Adrenal gland (tissue), 12 donors: ENCODE measurements around the gene VHLL. TPM values are rescaled to one million over a fixed set of nuclear protein-coding genes. Genes with fewer than 3 reads are reported as not detected.

ENCODE experiments used
- DNase-seq, 7 donors: peaks; one replicate each; pipeline ENCODE4 v3.0.0-alpha.2; 2019 to 2020
- H3K27ac ChIP-seq, 5 donors: fragments of 200-600 bp; sonication (generic) in 4 of 5; 1 replicate in 3 of 5; 2 replicates in 2 of 5; pipeline versions ENCODE4 v1.5.1 to v1.8.0; 2016 to 2020; ENCODE audit warnings: mild to moderate bottlenecking in 1 of 5
- H3K27me3 ChIP-seq: fragments of 200-600 bp; 2 replicates; pipeline ENCODE4 v1.8.0; 2021
- H3K36me3 ChIP-seq, 2 donors: fragments of 200-600 bp; replicated peaks in 1 of 2; 1 replicate in 1 of 2; 2 replicates in 1 of 2; pipeline versions ENCODE4 v1.5.1 to v1.8.0; 2018 to 2022
- H3K4me1 ChIP-seq, 2 donors: fragments of 200-600 bp; replicated peaks in 1 of 2; 1 replicate in 1 of 2; 2 replicates in 1 of 2; pipeline versions ENCODE4 v1.5.1 to v1.8.0; 2018 to 2021
- H3K4me3 ChIP-seq, 4 donors: fragments of 200-600 bp; sonication (generic) in 3 of 4; one replicate each; pipeline ENCODE4 v1.5.1; 2016 to 2018
- H3K9me3 ChIP-seq, 3 donors: fragments of 200-600 bp; sonication (generic) in 1 of 3; replicated peaks in 1 of 3; 1 replicate in 2 of 3; 2 replicates in 1 of 3; pipeline versions ENCODE4 v1.5.1 to v1.8.0; 2016 to 2021
- POLR2A ChIP-seq, 2 donors: fragments of 450-650 bp; IDR thresholded peaks; one replicate each; pipeline ENCODE4 v1.6.1; 2017; ENCODE audit warnings: antibody characterized with exemption in 2 of 2, mild to moderate bottlenecking in 2 of 2, moderate library complexity in 1 of 2
- WGBS, 4 donors: extraction: QIAGEN DNeasy Blood & Tissue Kit in 2 of 4; methylation state at CpG; one replicate each; pipeline versions ENCODE4 v1.1.5 to v1.1.7; 2013 to 2017; 5-methylcytosine and 5-hydroxymethylcytosine counted together
- intact Hi-C, 2 donors: fragments of 100-400 bp; cut with DNase I; formaldehyde crosslinking; loops; one replicate each; pipeline versions ENCODE4 v1.14.1 to v1.15.0; 2022 to 2023
- polyA plus RNA-seq, 3 donors: library from polyadenylated mRNA; stranded (reverse); fragments of 200-250 nt in 2 of 3; fragments of 350-450 nt in 1 of 3; fragmentation: Illumina TruSeq in 1 of 3; extraction: RNeasy Lipid Tissue Mini Kit (QIAGEN cat#74804) in 1 of 3; gene quantifications; one replicate each; pipeline ENCODE4 v1.2.3, GENCODE V29; 2013 to 2014
- total RNA-seq, 9 donors: library from RNA; depleted of rRNA in 4 of 9; stranded (reverse); fragments of >200 nt in 4 of 9; fragments of 120-200 nt in 1 of 9; fragmentation: NEBNext Ultra II Directional in 1 of 9; extraction: Animal tissue kit (Norgen Biotek cat#: 25700) in 1 of 9; gene quantifications; one replicate each; pipeline versions ENCODE4 v1.1.0 to v1.2.4, GENCODE V29; 2013 to 2023
- TF ChIP-seq, protein P1 (sequence below), 6 experiments: fragments of 450-650 bp in 4 of 6; fragments of 200-600 bp in 2 of 6; sonication (generic) in 1 of 6; IDR thresholded peaks; 1 replicate in 5 of 6; 2 replicates in 1 of 6; pipeline versions ENCODE4 v1.5.1 to v1.8.0; 2016 to 2021; ENCODE audit warnings: antibody characterized with exemption in 6 of 6, mild to moderate bottlenecking in 2 of 6, moderate library complexity in 1 of 6
- donor health status: healthy with polysubstance abuse.
- donor health status: Bipolar disorder and iron deficiency.
- donor health status: DM: yes; HTN: yes; CAD: no.
- donor health status: DM: no; HTN: no; CAD: no.
- donor health status: DM: no; HTN: no; CAD: no.
- donor health status: DM: yes; HTN: yes; CAD: no.

The VHLL gene
- total and polyA plus RNA-seq, 12 donors: 0.39 to 0.72 (median 0.44) TPM; not detected in 9

GRCh38 chr1:156251527-156251926 is 47.6 kb downstream of the VHLL start:
- Histone ChIP-seq H3K27ac (peak overlapping the region in 1 of 5 donors; percentile 30), H3K4me1 (no peaks in the 10 kb centered on the region), H3K9me3 (no peaks in the 10 kb centered on the region), H3K27me3 (no peaks in the 10 kb centered on the region), H3K4me3 (no peak overlapping the region), H3K36me3 (peaks cover 0 to 72% of the 10 kb centered on the region in 2 donors)
- 46 to 100% (median 62%) methylated on average over 1 to 3 of the region's 3 CpGs for WGBS, 4 donors
- intact Hi-C loops: no loop called here
- no peak for TF ChIP-seq POLR2A (IDR thresholded peaks at IDR 0.05)
- TF ChIP-seq, protein P1, sequence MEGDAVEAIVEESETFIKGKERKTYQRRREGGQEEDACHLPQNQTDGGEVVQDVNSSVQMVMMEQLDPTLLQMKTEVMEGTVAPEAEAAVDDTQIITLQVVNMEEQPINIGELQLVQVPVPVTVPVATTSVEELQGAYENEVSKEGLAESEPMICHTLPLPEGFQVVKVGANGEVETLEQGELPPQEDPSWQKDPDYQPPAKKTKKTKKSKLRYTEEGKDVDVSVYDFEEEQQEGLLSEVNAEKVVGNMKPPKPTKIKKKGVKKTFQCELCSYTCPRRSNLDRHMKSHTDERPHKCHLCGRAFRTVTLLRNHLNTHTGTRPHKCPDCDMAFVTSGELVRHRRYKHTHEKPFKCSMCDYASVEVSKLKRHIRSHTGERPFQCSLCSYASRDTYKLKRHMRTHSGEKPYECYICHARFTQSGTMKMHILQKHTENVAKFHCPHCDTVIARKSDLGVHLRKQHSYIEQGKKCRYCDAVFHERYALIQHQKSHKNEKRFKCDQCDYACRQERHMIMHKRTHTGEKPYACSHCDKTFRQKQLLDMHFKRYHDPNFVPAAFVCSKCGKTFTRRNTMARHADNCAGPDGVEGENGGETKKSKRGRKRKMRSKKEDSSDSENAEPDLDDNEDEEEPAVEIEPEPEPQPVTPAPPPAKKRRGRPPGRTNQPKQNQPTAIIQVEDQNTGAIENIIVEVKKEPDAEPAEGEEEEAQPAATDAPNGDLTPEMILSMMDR (IDR thresholded peaks at IDR 0.05): no peak
- no peak for DNase-seq

DNA sequence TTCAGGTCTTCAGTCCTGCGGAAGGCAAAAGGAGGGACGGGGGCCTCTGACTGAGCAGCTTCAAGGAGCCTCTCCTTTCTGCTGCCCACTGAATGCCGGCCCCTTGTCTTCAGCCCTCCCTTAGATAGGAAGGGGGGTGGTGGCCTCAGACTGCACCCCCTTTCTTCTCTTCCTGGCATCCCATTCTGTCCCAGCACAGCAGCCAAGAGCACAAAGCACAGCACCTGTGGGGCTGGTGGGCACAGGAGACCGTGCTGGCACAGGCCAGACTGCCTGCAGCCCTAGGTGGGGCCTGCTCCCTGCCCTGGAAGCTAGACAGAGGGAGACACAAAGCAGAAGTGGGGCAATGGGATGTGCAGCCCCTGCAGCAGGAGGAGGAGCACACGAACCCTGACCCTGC is 49.5 kb downstream of the VHLL start:
- Histone ChIP-seq H3K27me3 (no peaks in the 10 kb centered on the region), H3K4me1 (peaks cover 0 to 12% of the 10 kb centered on the region in 2 donors), H3K36me3 (peaks cover 0 to 52% of the 10 kb centered on the region in 2 donors), H3K9me3 (no peaks in the 10 kb centered on the region), H3K4me3 (no peak overlapping the region), H3K27ac (peak overlapping the region in 1 of 5 donors; percentile 21)
- DNase-seq: no peak
- TF ChIP-seq, protein P1 (IDR thresholded peaks at IDR 0.05): no peak
- no peak for TF ChIP-seq POLR2A (IDR thresholded peaks at IDR 0.05)
- 70 to 92% (median 88%) methylated on average over 3 to 5 of the region's 5 CpGs for WGBS, 4 donors
- intact Hi-C loops: no loop called here

Other genes with a start within 250 kb of the VHLL start
- gene UBQLN4, start 245.5 kb downstream of the VHLL start, total RNA-seq: 10 to 100 TPM in 8 of 9 donors, 1 to 10 TPM in 1; 9.5 to 34.6 (median 22.6) TPM
- 10 to 100 TPM; 15.0 to 30.0 (median 27.5) TPM for gene UBQLN4, start 245.5 kb downstream of the VHLL start, polyA plus RNA-seq
- 100 to 1,000 TPM in 3 of 9 donors, 10 to 100 TPM in 6; 53.6 to 140 (median 85.1) TPM for gene LAMTOR2, start 244.5 kb downstream of the VHLL start, total RNA-seq
- 100 to 1,000 TPM in 2 of 3 donors, 10 to 100 TPM in 1; 76.0 to 216 (median 143) TPM for gene LAMTOR2, start 244.5 kb downstream of the VHLL start, polyA plus RNA-seq
- gene RAB25, start 238.1 kb downstream of the VHLL start, total RNA-seq: under 1 TPM in 1 of 9 donors, not detected in 8; 0.38 TPM
- under 1 TPM in 2 of 3 donors, not detected in 1; 0.17 to 0.48 TPM for gene RAB25, start 238.1 kb downstream of the VHLL start, polyA plus RNA-seq
- 1 to 10 TPM in 4 of 9 donors, under 1 TPM in 5; 0.09 to 2.4 (median 0.55) TPM for gene MEX3A, start 216.8 kb downstream of the VHLL start, total RNA-seq
- under 1 TPM; 0.17 to 0.27 (median 0.24) TPM for gene MEX3A, start 216.8 kb downstream of the VHLL start, polyA plus RNA-seq
- 100 to 1,000 TPM; 116 to 591 (median 391) TPM for gene LMNA, start 184.6 kb downstream of the VHLL start, total RNA-seq
- 100 to 1,000 TPM; 140 to 458 (median 374) TPM for gene LMNA, start 184.6 kb downstream of the VHLL start, polyA plus RNA-seq
- gene SEMA4A, start 145.7 kb downstream of the VHLL start, total RNA-seq: 1 to 10 TPM in 7 of 9 donors, under 1 TPM in 2; 0.30 to 4.8 (median 1.8) TPM
- 1 to 10 TPM in 2 of 3 donors, under 1 TPM in 1; 0.93 to 3.1 (median 2.4) TPM for gene SEMA4A, start 145.7 kb downstream of the VHLL start, polyA plus RNA-seq
- 10 to 100 TPM; 11.4 to 33.7 (median 16.9) TPM for gene SLC25A44, start 105.2 kb downstream of the VHLL start, total RNA-seq
- gene SLC25A44, start 105.2 kb downstream of the VHLL start, polyA plus RNA-seq: 10 to 100 TPM in 1 of 3 donors, 1 to 10 TPM in 2; 7.0 to 31.7 (median 8.6) TPM
- gene PMF1, start 86.3 kb downstream of the VHLL start, total RNA-seq: 10 to 100 TPM; 47.6 to 90.2 (median 63.7) TPM
- gene PMF1, start 86.3 kb downstream of the VHLL start, polyA plus RNA-seq: 100 to 1,000 TPM in 1 of 3 donors, 10 to 100 TPM in 2; 45.6 to 103 (median 78.2) TPM
- gene BGLAP, start 57.1 kb downstream of the VHLL start, total RNA-seq: 1 to 10 TPM in 3 of 9 donors, under 1 TPM in 4, not detected in 2; 0.39 to 2.1 (median 0.50) TPM
- gene BGLAP, start 57.1 kb downstream of the VHLL start, polyA plus RNA-seq: 1 to 10 TPM in 2 of 3 donors, not detected in 1; 3.0 to 8.2 TPM
- gene PAQR6, start 51.3 kb downstream of the VHLL start, total RNA-seq: 1 to 10 TPM in 5 of 9 donors, under 1 TPM in 2, not detected in 2; 0.91 to 3.0 (median 1.2) TPM
- gene PAQR6, start 51.3 kb downstream of the VHLL start, polyA plus RNA-seq: 10 to 100 TPM in 1 of 3 donors, 1 to 10 TPM in 1, under 1 TPM in 1; 0.53 to 13.8 (median 5.4) TPM
- gene SMG5, start 16.5 kb downstream of the VHLL start, total RNA-seq: 100 to 1,000 TPM in 3 of 9 donors, 10 to 100 TPM in 6; 66.3 to 110 (median 88.5) TPM
- 10 to 100 TPM; 25.5 to 60.7 (median 45.3) TPM for gene SMG5, start 16.5 kb downstream of the VHLL start, polyA plus RNA-seq
- gene TMEM79, start 15.0 kb downstream of the VHLL start, total RNA-seq: 1 to 10 TPM; 1.0 to 6.3 (median 3.0) TPM
- gene TMEM79, start 15.0 kb downstream of the VHLL start, polyA plus RNA-seq: 1 to 10 TPM; 1.7 to 6.1 (median 4.4) TPM
- 100 to 1,000 TPM in 8 of 9 donors, 10 to 100 TPM in 1; 64.2 to 209 (median 146) TPM for gene GLMP, start 3.6 kb downstream of the VHLL start, total RNA-seq
- gene GLMP, start 3.6 kb downstream of the VHLL start, polyA plus RNA-seq: 100 to 1,000 TPM in 1 of 3 donors, 10 to 100 TPM in 2; 49.8 to 134 (median 97.8) TPM
- gene CCT3, start 39.0 kb upstream of the VHLL start, total RNA-seq: 100 to 1,000 TPM; 165 to 505 (median 266) TPM
- 100 to 1,000 TPM; 108 to 357 (median 189) TPM for gene CCT3, start 39.0 kb upstream of the VHLL start, polyA plus RNA-seq
- gene TSACC, start 39.2 kb upstream of the VHLL start, total RNA-seq: 1 to 10 TPM in 2 of 9 donors, under 1 TPM in 5, not detected in 2; 0.70 to 4.2 (median 0.85) TPM
- 1 to 10 TPM in 2 of 3 donors, not detected in 1; 3.1 to 3.4 TPM for gene TSACC, start 39.2 kb upstream of the VHLL start, polyA plus RNA-seq
- gene RHBG, start 69.9 kb upstream of the VHLL start, total RNA-seq: 1 to 10 TPM in 2 of 9 donors, under 1 TPM in 5, not detected in 2; 0.39 to 3.0 (median 0.98) TPM
- gene RHBG, start 69.9 kb upstream of the VHLL start, polyA plus RNA-seq: 1 to 10 TPM in 2 of 3 donors, under 1 TPM in 1; 0.16 to 1.9 (median 1.6) TPM
- gene MEF2D, start 201.5 kb upstream of the VHLL start, total RNA-seq: 10 to 100 TPM in 8 of 9 donors, 1 to 10 TPM in 1; 7.8 to 89.9 (median 71.2) TPM
- 10 to 100 TPM; 29.1 to 37.4 (median 35.3) TPM for gene MEF2D, start 201.5 kb upstream of the VHLL start, polyA plus RNA-seq